GM12892 (cell line): ENCODE data around the gene BAK1.
"Not testable (repeated sequence)": the region's sequence is repeated elsewhere in the genome, so short reads cannot be mapped to it uniquely, and the experiment has no call there.

Source experiments
- DNase-seq: peaks from one replicate; pipeline ENCODE4 v3.0.0; 2011; ENCODE audit not compliant: insufficient read length
- FAIRE-seq: peaks from 2 replicates; lab custom pipeline; 2011; peaks lifted over from hg19 to GRCh38; lab: Jason Lieb, UNC
- POLR2A ChIP-seq: IDR thresholded peaks from 2 replicates; pipeline ENCODE4 v1.6.1; 2011; ENCODE audit warnings: low read depth, low read length, control low read depth
- POLR2AphosphoS5 ChIP-seq: IDR thresholded peaks from 2 replicates; pipeline ENCODE4 v1.6.1; 2011; ENCODE audit warnings: low read depth, low read length, control low read depth
- TAF1 ChIP-seq: IDR thresholded peaks from 2 replicates; pipeline ENCODE4 v1.6.1; 2011; ENCODE audit warnings: low read depth, mild to moderate bottlenecking, control low read depth, low read length, borderline replicate concordance

The BAK1 gene

DNA sequence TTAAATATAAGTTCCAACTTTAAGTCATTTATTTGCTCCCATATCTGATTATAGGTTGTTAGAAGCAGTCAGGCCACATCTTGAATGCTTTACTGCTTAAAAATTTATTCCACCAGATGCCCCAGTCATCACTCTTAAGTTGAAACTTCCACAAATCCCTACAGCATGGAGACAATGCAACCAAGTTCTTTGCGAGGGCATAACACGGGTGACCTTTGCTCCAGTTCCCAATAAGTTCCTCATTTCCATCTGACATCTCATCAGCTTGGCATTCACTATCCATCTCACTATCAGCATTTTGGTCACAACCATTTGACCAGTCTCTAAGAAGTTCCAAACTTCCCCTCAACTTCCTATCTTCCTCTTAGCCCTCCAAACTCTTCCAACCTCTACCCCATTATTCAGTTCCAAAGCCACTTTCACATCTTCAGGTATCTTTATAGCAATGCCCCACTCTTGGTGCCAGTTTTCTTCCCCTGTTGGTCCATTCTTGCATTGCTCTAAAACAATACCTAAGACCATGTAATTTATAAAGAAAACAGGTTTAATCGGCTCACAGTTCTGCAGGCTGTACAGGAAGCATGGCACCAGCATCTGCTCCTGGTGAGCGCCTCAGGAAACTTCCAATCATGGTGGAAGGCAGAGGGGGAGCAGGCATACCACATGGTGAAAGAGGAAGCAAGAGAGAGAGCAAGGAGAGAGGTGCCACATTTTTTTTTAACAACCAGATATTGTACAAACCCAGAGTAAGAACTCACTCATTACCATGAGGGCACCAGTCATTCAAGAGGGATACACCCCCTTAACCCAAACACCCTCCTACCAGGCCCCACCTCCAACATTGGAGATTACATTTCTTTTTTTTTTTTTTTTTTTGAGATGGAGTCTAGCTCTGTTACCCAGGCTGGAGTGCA lies 25.1 kb upstream of the BAK1 start:
- no peak for FAIRE-seq
- no peak for DNase-seq
- TF ChIP-seq TAF1, result no peak
- TF ChIP-seq POLR2AphosphoS5, result no peak
- TF ChIP-seq POLR2A, result no peak

DNA sequence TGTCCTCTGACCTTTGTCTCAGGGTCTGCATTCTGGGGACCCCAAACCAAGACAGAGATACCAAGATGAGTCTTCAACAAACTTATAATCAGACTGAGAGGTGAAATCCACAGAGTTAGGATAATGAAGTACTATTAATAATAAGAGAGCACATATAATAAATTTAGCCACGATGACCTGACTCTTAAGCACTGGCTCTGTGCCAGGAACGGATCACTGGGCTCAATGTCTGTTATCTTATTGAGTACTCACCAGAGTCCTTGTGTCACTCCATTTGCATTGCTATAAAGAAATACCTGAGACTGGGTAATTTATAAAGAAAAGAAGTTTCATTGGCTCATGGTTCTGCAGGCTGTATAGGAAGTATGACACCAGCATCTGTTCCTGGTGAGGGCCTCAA lies 22.1 kb upstream of the BAK1 start:
- FAIRE-seq (no peak), DNase-seq (no peak)
- no peak for TF ChIP-seq POLR2AphosphoS5
- TF ChIP-seq POLR2A, result no peak
- TF ChIP-seq TAF1, result no peak

DNA sequence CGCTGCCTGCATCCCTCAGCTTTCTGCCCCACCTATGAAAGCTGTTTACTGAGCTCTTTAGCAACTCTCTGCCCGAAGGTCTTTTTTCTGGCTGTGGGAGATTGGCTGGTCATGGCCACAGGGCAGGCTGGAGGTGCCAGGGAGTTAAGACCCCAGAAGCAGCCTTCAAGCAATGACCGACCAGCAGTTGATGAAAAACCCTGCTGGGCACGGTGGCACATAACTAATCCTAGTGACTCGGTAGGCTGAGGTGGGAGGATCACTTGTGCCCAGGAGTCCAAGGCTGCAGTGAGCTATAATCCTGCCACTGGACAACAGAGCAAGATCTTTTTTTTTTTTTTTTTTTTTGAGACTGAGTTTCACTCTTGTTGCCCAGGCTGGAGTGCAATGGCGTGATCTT lies 20.7 kb upstream of the BAK1 start:
- no peak for FAIRE-seq
- TF ChIP-seq POLR2A (no peak), TAF1 (no peak), POLR2AphosphoS5 (no peak)

DNA sequence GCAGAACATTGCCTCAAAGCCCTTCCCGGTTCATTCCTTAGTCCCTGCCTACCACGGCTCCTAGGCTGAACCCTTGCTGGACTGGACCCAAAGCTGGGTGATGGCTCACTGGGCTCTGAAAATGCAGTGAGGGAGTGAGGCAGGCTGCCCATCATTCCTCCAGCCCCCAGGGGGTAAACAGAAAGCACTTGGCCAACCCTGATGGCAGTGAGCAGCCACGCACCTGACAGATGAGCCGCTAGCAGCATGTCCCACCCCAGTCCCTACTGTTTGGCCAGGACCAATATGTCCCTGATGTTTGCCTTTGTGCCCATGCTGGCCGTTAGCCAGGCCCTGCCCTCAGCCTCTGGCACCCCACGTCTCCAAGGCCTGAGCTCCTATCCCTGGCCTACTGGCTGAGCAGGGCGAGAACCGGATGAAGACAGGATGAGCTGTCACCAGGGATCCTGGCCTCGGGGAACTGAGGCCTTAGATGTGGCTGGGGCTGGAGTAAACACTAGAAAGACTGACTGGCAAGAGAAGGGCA lies 19.4 kb upstream of the BAK1 start:
- no peak for TF ChIP-seq POLR2AphosphoS5
- no peak for TF ChIP-seq POLR2A
- no peak for TF ChIP-seq TAF1
- DNase-seq, result no peak
- FAIRE-seq, result no peak

More for the DNA sequence above, 20.7 kb upstream of the BAK1 start:
- no peak for DNase-seq

DNA sequence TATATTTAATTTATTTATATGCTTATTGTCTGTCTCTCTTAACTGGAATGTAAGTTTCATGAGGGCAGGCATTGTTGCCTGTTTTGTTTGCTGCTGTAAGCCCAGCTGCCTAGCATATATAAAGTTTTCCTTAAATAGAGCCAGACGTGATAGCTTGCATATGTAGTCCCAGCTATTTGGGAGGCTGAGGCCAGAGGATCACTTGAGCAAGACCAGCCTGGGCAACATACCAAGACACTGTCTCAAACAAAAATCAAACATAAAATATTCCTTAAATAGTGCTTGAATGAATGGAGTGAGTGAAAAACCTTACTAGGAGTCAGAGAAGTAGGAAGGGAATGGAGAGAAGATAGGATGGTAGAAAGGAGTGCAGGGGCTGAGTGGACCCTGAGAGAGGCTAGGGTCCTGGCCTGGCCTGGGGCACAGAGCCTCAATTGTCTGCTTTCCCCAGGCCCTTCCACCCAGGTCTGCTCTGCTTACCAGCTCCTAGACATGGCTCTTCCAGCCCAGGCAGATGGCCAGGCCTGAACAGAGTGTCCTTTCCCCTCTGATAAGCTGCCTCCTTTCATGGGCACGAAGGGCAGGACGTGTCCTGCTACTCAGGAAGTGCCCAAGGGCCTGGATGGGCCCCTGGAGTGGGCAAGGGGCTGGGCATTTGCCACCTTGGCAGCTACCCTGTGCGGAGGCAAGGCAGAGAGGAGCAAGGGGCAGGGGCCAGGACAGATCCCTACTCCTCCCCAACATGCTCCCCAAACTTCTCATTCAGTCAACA lies 17.7 kb upstream of the BAK1 start:
- TF ChIP-seq TAF1 (no peak), POLR2AphosphoS5 (no peak), POLR2A (no peak)
- FAIRE-seq, result no peak
- DNase-seq, result no peak

DNA sequence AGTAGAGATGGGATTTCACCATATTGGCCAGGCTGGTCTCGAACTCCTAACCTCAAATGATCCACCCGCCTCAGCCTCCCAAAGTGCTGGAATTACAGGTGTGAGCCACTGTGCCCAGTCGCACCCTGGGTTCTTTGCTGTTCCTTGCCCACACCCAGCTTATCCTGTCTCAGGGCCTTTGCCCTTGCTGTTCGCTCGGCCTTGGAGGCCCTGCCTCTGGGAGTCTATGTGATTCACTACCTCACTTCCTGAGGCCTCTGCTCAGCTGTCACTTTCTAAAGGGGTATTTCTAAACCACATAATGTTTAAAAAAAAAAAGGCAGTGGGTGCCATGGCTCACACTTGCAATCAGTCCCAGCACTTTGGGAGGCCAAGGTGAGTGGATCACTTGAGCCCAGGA lies 16.8 kb upstream of the BAK1 start:
- DNase-seq, FAIRE-seq: not testable (repeated sequence)

DNA sequence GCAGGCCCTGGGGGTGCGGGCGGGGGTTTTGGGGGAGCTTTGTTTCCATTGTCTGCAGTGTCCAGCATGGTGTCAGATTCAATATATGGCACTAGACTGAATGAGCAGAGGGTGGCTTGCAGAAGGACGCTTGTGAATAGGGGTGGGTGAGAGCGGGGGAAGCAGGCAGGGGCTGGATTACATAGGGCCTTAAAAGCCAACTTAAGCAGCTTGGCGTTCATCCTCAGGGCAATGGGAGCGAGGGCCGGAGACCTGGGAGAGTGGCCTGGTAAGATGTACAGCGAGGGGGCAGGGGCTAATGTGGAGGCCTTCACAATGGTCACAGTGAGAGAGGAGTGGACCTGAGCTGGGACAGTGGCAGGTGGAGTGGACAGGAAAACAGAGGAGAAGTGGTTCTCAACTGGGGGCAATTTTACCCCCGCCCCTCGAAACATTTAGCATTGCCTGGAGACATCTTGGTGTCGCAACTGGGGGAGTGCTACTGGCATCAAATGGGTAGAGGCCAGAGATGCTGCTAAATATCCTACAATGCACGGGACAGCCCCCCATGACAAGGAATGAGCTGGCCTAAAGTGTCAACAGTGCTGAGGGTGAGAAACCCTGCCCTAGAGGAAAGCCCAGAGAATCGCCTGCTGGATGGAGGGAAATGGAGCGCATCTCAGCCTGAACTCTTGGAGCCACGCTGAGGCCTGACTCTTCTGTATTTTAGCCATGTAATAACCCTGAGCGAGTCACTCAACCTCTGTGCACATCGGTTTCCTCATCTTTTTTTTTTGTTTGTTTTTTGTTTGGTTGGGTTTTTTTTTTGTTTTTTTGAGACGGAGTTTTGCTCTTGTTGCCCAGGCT lies 15.1 kb upstream of the BAK1 start:
- DNase-seq (no peak), FAIRE-seq (no peak)
- no peak for TF ChIP-seq TAF1
- no peak for TF ChIP-seq POLR2A
- TF ChIP-seq POLR2AphosphoS5, result no peak

DNA sequence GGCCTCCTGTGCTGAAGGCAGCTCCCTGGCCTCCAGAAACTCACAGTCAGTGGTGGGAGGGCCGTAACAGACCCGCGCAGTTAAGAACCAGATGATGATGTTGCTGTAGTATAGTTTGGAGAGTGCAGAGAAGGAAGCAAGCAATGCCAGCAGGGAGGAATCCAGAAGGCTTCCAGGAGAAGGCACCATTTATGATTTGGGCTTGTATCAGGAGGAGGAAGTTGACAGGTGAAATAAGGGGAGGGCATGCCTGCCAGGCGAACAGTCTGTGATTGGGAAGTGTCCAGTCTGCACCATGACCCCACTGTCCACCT lies 13.3 kb upstream of the BAK1 start:
- DNase-seq (no peak), FAIRE-seq (no peak)
- TF ChIP-seq POLR2AphosphoS5 (no peak), TAF1 (no peak), POLR2A (no peak)

DNA sequence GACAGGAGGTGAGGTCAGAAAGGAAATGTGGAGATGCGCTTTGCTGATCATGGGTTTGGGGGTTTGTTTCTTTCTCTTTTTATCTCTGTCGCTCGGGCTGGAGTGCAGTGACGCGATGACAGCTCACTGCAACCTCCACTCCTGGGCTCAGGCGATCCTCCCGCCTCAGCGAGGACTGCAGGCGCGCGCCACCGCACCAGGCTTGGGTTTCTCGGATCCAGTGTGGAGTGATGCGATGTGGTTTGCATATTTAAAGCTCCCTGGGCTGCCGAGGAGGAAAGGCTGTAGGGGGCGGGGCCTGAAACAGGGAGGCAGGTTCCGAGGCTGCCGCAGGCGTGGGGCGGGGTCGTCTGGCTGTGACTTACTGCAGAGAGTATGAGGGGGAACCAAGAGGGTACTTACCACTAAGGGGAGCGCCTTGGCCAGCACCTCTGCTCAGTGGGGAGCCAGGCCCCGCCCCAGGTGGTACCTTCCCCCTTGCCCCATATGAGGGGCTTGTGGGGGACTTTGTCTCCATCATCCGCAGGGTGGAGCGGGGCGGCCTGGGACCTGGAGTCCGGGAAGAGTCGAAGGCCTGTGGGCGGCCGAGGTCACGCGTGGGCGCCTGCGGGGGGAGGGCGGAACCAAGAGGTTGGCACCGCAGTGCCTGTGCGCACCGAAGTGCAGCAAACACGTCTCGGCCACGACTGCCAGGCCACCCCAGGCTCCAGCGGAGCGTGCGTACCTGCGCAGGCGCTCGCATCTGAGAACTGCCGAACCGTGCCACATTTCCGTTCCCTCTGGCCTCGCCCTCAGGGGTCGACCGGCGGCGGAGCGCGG lies 12.7 kb upstream of the BAK1 start:
- TF ChIP-seq TAF1 (no peak), POLR2AphosphoS5 (peak; percentile 52; the same call in 1 of the 2 replicates), POLR2A (peak; percentile 40; the same call in 1 of the 2 replicates)
- peak; percentile 89 for FAIRE-seq
- DNase-seq, result peak; percentile 75

DNA sequence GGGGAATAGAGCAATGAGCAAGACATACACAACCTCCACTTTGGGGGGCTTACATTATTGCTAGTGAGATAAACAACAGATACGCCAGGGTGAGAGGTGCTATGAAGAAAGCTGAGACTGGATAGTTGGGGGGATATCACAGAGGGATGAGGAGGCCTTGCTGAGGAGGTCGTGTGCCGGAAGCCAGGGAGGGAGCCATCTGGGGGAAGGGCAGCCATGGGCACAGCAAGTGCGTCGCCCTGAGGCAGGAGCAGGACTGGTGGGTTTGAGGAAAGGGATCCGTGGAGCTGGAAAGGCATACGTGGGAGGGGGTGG lies 12.2 kb upstream of the BAK1 start:
- no peak for DNase-seq
- TF ChIP-seq TAF1 (no peak), POLR2A (no peak), POLR2AphosphoS5 (no peak)
- FAIRE-seq, result peak; percentile 33
